ENCODE results near the gene SDCBP2. TPM values are rescaled to one million over a fixed set of nuclear protein-coding genes. Genes with fewer than 3 reads are reported as not detected.

SDCBP2 gene
- total and polyA plus RNA-seq, 2 of the 8 experiments (the other 6 are each of a cell fraction or from before 2014, with no cell fraction given), result 4.2 to 6.7 TPM

GRCh38 chr20:1263853-1264252 lies 65.1 kb downstream of the SDCBP2 start:
- H2AK5ac ChIP-seq (ENCODE audit: low read depth, low read length), result no peak overlapping the region
- no peak overlapping the region for H2BK120ac ChIP-seq (replicated peaks; ENCODE audit: low read depth, low read length)
- no peak overlapping the region for H3K18ac ChIP-seq (ENCODE audit: extremely low read depth, low read length)
- no peak overlapping the region for H2BK15ac ChIP-seq (ENCODE audit: low read length)
- DNase-seq (ENCODE audit: low read depth in 1 of 2, low spot score in 2 of 2), result no peak
- H3K9me3 ChIP-seq (ENCODE audit: insufficient read depth in 2 of 2, low read depth in 1 of 2, low read length in 1 of 2), result no peaks in the 10 kb centered on the region
- H3K36me3 ChIP-seq (ENCODE audit: control insufficient read depth in 2 of 4, insufficient read depth in 4 of 4, low read length in 3 of 4), result no peaks in the 10 kb centered on the region
- no peak overlapping the region for H3K4ac ChIP-seq (replicated peaks; ENCODE audit: insufficient read length, low read depth, low read length)
- H3K23me2 ChIP-seq (ENCODE audit: low read depth, low read length), result peaks cover 4% of the 10 kb centered on the region; the same call in 1 of the 2 replicates
- peaks cover 0 to 13% (median 1%) of the 10 kb centered on the region in 4 experiments; a peak in 4 of 7 replicates for H3K4me1 ChIP-seq (replicated peaks in 1 of 4; ENCODE audit: control insufficient read depth in 3 of 4, insufficient read depth in 4 of 4, low read length in 3 of 4)
- H3K27me3 ChIP-seq (replicated peaks in 1 of 4; ENCODE audit: control insufficient read depth in 3 of 4, extremely low read depth in 1 of 4, insufficient read depth in 3 of 4, low read length in 3 of 4), result peaks cover 0 to 1% (median 0%) of the 10 kb centered on the region in 4 experiments; a peak in 1 of 7 replicates
- H3K27ac ChIP-seq (ENCODE audit: low read depth, low read length), result no peak overlapping the region
- H4K91ac ChIP-seq (replicated peaks; ENCODE audit: insufficient read length, low read length), result no peak overlapping the region
- 83% methylated on average over 1 of the region's 1 CpG; no CpG with 5 or more reads in 1 of the 2 experiments for WGBS, 2 experiments (ENCODE audit: extremely low coverage in 1 of 2, insufficient coverage in 1 of 2, insufficient read length in 1 of 2, insufficient replicate concordance in 2 of 2, low coverage in 1 of 2, low lambda C conversion rate in 2 of 2, missing lambda C conversion rate in 1 of 2)
- no peak overlapping the region for H4K5ac ChIP-seq (ENCODE audit: insufficient read length, low read depth, low read length)
- ChIA-PET CTCF (ENCODE audit: partially characterized antibody) (interaction anchor here (1.4 kb wide), 1 partner anchor 49 kb away, joined by 3 read pairs; no protein-coding TSS in a partner anchor), POLR2A (ENCODE audit: partially characterized antibody) (no interaction called here)
- H2BK20ac ChIP-seq (ENCODE audit: low read length), result no peak overlapping the region
- H4K8ac ChIP-seq (ENCODE audit: extremely low read depth, insufficient read depth, low read length), result no peak overlapping the region
- no peaks in the 10 kb centered on the region for H3K79me2 ChIP-seq (ENCODE audit: control insufficient read depth in 1 of 2, insufficient read depth in 2 of 2, low read length in 2 of 2)
- H2BK5ac ChIP-seq (ENCODE audit: low read depth, low read length), result no peak overlapping the region
- H3K56ac ChIP-seq (replicated peaks; ENCODE audit: insufficient read length, low read depth, low read length), result no peak overlapping the region
- H3K4me3 ChIP-seq (ENCODE audit: extremely low read depth in 1 of 4, insufficient read depth in 2 of 4, low read depth in 3 of 4, low read length in 4 of 4), result no peak overlapping the region
- no peak overlapping the region for H3K4me2 ChIP-seq (ENCODE audit: insufficient read depth in 1 of 2, low read depth in 2 of 2, low read length in 2 of 2)
- no peak overlapping the region for H3K23ac ChIP-seq (ENCODE audit: insufficient read length)
- FAIRE-seq, result no peak
- H3K79me1 ChIP-seq (ENCODE audit: low read depth, low read length), result no peaks in the 10 kb centered on the region
- TF ChIP-seq JUND (IDR thresholded peaks at IDR 0.05; ENCODE audit: low read length), result no peak
- no peak for TF ChIP-seq BRCA1 (IDR thresholded peaks at IDR 0.05; ENCODE audit: low read depth, low read length)
- TF ChIP-seq EGR1 (IDR thresholded peaks at IDR 0.05; ENCODE audit: borderline replicate concordance, low read depth, low read length), result no peak
- TF ChIP-seq TEAD4 (IDR thresholded peaks at IDR 0.05; ENCODE audit: low read depth, low read length), result no peak
- peak; percentile 33 for TF ChIP-seq SIX5 (IDR thresholded peaks at IDR 0.05; ENCODE audit: low read depth, low read length)
- no peak for TF ChIP-seq POLR2AphosphoS5 (IDR thresholded peaks at IDR 0.05; ENCODE audit: low read depth, low read length)
- TF ChIP-seq RNF2 (IDR thresholded peaks at IDR 0.05; ENCODE audit: borderline replicate concordance, low read depth, low read length, missing control alignments, poor library complexity, severe bottlenecking), result no peak
- no peaks in the 10 kb centered on the region for H4K20me1 ChIP-seq (replicated peaks in 1 of 2; ENCODE audit: control insufficient read depth in 1 of 2, insufficient read depth in 2 of 2, low read length in 2 of 2)
- peak overlapping the region; percentile 77; the same call in 1 of the 2 replicates for H2AFZ ChIP-seq (ENCODE audit: low read length)
- no peak overlapping the region for H3K9ac ChIP-seq (replicated peaks in 1 of 4; ENCODE audit: extremely low read depth in 1 of 4, low read depth in 3 of 4, low read length in 3 of 4)
- H2BK12ac ChIP-seq (ENCODE audit: low read depth, low read length), result no peak overlapping the region
- no peak overlapping the region for H3K14ac ChIP-seq (ENCODE audit: insufficient read length)

Data from H1 (cell line).